HG03108 (cell line): ENCODE data around the gene FLYWCH1.
"Not testable (repeated sequence)": the region's sequence is repeated elsewhere in the genome, so short reads cannot be mapped to it uniquely, and the experiment has no call there.

Experiments
- ATAC-seq: cut with Tn5 transposase; IDR thresholded peaks from one replicate; pipeline ENCODE4 v1.9.1; 2021; ENCODE audit warnings: moderate library complexity; ENCODE audit not compliant: unreplicated experiment

Gene FLYWCH1

GRCh38 chr16:2925951-2926649, 14.4 kb downstream of the FLYWCH1 start:
- no peak for ATAC-seq

GRCh38 chr16:2926650-2926999, 14.9 kb downstream of the FLYWCH1 start:
- ATAC-seq: no peak

GRCh38 chr16:2927010-2927646, 15.4 kb downstream of the FLYWCH1 start:
- ATAC-seq: peak; percentile 62

GRCh38 chr16:2928151-2928550, 16.4 kb downstream of the FLYWCH1 start:
- ATAC-seq: not testable (repeated sequence)

- ATAC-seq: no peak
Measured at GRCh38 chr16:2928796-2929195, 17.1 kb downstream of the FLYWCH1 start.

- ATAC-seq: no peak
Measured at GRCh38 chr16:2929693-2930092, 18.0 kb downstream of the FLYWCH1 start.

- ATAC-seq: no peak
Measured at GRCh38 chr16:2930236-2930635, 18.5 kb downstream of the FLYWCH1 start.

- ATAC-seq: not testable (repeated sequence)
Measured at GRCh38 chr16:2931231-2931914, 19.6 kb downstream of the FLYWCH1 start.

- ATAC-seq: no peak
Measured at GRCh38 chr16:2933136-2933535, 21.4 kb downstream of the FLYWCH1 start.

GRCh38 chr16:2933701-2934100, 22.0 kb downstream of the FLYWCH1 start:
- no peak for ATAC-seq

GRCh38 chr16:2934450-2934849, 22.7 kb downstream of the FLYWCH1 start:
- ATAC-seq: no peak

GRCh38 chr16:2936436-2937011, 24.8 kb downstream of the FLYWCH1 start:
- ATAC-seq: no peak

GRCh38 chr16:2937170-2937569, 25.4 kb downstream of the FLYWCH1 start:
- no peak for ATAC-seq

- no peak for ATAC-seq
Measured at GRCh38 chr16:2938206-2938605, 26.5 kb downstream of the FLYWCH1 start.

- ATAC-seq: no peak
Measured at GRCh38 chr16:2939968-2940367, 28.2 kb downstream of the FLYWCH1 start.

- no peak for ATAC-seq
Measured at GRCh38 chr16:2942045-2942444, 30.3 kb downstream of the FLYWCH1 start.

- ATAC-seq: not testable (repeated sequence)
Measured at GRCh38 chr16:2943716-2944115, 32.0 kb downstream of the FLYWCH1 start.

GRCh38 chr16:2946649-2947048, 34.9 kb downstream of the FLYWCH1 start:
- no peak for ATAC-seq

GRCh38 chr16:2948807-2949704, 37.3 kb downstream of the FLYWCH1 start:
- no peak for ATAC-seq

GRCh38 chr16:2949705-2950352, 38.1 kb downstream of the FLYWCH1 start:
- no peak for ATAC-seq
